RWPE1 (cell line): ENCODE data around the gene FBXO45.

Experiments used
- CTCF ChIA-PET: fragments of 350-600 bp; sonication (Branson Sonifier 250); formaldehyde crosslinking; extraction: SDS; loops from one replicate; lab custom pipeline; 2021; lab: Yijun Ruan, JAX
- POLR2A ChIA-PET: fragments of 400-600 bp; formaldehyde crosslinking; extraction: SDS; loops from one replicate; lab custom pipeline; 2020; ENCODE audit warnings: antibody characterized with exemption; ENCODE audit not compliant: low non-redundant PET; lab: Yijun Ruan, JAX
- DNase-seq: peaks from one replicate; pipeline ENCODE4 v3.0.0; 2012; ENCODE audit warnings: low spot score
- H3K27ac ChIP-seq: fragments of 450-650 bp; 2 replicates; pipeline ENCODE4 v1.5.1; 2017
- CTCF ChIP-seq: fragments of 450-650 bp; conservative IDR thresholded peaks from 2 replicates; pipeline ENCODE4 v1.5.1; 2017; ENCODE audit warnings: low read depth, mild to moderate bottlenecking

FBXO45 gene

GRCh38 chr3:196600359-196600758, 31.9 kb downstream of the FBXO45 start:
- no peak for TF ChIP-seq CTCF
- H3K27ac ChIP-seq, result no peak overlapping the region
- POLR2A ChIA-PET, result no interaction called here
- no peak for DNase-seq
- CTCF ChIA-PET, result interaction anchor here (0.6 kb wide), 1 partner anchor 73 kb away, joined by 5 read pairs; no protein-coding TSS in a partner anchor

DNA sequence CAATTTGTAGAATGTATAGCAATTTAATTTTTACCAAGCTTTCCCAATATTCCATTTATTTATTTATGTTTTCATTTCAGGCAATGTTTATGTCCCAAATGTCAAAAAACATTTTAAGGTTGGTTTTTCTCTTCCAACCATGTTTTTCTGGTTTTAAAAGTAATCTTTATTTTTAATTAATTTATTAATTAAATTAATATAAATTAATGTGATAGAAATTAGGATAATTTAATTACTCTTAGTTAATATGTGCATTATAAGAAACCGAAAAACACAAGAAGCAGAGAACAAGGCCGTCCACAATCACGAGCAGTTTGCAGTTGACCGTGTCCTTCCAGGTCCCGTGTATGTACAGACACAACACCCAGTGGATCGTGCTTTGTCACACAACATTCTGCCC, 34.2 kb downstream of the FBXO45 start:
- no peak for DNase-seq
- POLR2A ChIA-PET, result no interaction called here
- TF ChIP-seq CTCF, result no peak
- CTCF ChIA-PET, result no interaction called here
- H3K27ac ChIP-seq, result no peak overlapping the region

DNA sequence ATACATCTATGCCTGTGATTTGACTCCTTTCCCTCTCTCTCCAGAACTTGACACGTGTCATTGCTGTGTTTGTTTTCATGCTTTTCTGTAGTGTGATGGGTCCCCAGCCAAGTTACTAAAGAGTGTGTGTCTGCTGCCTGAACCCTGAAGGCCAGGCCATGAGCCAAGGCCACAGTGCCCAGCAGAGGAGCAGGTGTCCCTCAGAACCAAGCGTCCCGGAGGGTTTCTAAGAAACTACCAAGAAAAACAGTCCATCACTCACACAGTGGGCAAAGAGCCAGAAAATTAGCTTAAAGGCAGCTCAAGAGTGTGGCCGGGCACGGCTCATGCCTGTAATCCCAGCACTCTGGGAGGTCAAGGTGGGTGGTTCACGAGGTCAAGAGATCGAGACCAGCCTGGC, 35.2 kb downstream of the FBXO45 start:
- TF ChIP-seq CTCF, result no peak
- ChIA-PET CTCF (no interaction called here), POLR2A (no interaction called here)
- DNase-seq, result no peak
- no peak overlapping the region for H3K27ac ChIP-seq

DNA sequence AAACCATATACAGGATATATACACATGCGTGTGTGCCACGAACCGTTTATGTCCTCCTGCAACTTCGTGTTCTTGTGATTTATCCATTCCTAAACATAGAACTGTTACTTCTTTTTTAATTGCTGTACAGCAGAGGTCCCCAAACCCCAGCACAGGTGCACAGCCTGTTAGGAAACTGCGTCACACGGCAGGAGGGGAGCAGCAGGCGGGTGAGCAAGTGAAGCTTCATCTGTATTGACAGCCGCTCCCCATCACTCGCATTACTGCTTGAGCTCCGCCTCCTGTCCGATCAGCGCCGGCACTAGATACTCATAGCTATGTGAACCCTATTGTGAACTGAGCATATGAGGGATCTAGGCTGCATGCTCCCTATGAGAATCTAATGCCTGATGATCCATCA, 36.1 kb downstream of the FBXO45 start:
- DNase-seq, result no peak

DNA sequence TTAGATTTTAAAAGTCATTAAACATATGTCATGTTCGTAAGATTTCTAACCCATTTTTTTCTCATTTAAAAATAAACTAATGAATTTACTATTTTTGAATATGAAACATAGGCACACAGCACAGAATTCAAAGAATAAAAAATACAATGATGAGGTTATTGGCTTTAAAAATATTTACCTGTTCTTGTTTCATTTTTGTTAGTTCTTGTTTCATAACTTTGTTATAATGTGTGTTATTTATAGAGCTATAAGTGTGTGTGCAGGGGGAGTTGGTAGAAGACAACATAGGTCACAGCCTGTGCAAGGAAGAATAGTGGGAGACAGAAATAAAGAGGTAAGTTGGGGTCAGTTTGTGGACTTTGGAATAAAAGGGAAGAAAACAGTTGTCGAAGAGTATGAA, 40.2 kb downstream of the FBXO45 start:
- no peak for TF ChIP-seq CTCF
- POLR2A ChIA-PET, result no interaction called here
- CTCF ChIA-PET, result interaction anchor here (0.6 to 3.1 kb wide), 10 partner anchors 30 to 361 kb away, joined by 3 to 41 read pairs (median 4); no protein-coding TSS in a partner anchor
- no peak overlapping the region for H3K27ac ChIP-seq
- DNase-seq, result no peak

More for the DNA sequence above, 36.1 kb downstream of the FBXO45 start:
- CTCF ChIA-PET, result interaction anchor here (0.6 to 0.7 kb wide), 3 partner anchors 103 to 479 kb away, joined by 3 read pairs; no protein-coding TSS in a partner anchor
- TF ChIP-seq CTCF, result no peak
- POLR2A ChIA-PET, result no interaction called here
- no peak overlapping the region for H3K27ac ChIP-seq

DNA sequence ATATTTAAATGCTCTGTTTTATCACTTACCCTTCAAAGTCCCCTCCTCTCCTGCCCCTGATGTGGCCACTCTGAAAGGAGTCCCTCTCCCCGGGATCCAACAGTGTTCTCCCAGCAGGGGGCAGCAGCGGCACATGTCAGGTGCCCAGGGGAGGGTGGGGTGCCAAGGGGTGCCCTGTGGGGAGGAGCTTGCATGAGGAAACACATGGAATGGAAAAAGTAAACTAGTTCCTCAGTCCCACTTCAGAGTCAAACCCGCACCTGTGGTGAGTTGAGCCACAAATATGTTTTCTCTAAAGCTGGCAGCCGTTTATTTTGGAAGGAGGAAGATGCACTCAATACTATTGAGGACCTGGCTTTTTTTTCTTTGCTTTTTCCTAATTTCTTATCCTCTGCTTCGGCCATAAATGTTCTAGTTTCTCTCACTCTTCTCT, 40.9 kb downstream of the FBXO45 start:
- H3K27ac ChIP-seq, result no peak overlapping the region
- ChIA-PET CTCF (interaction anchor here (0.5 to 3.1 kb wide), 21 partner anchors 13 to 1094 kb away, joined by 3 to 41 read pairs (median 4); no protein-coding TSS in a partner anchor), POLR2A (no interaction called here)
- peak; percentile 96 for DNase-seq
- TF ChIP-seq CTCF, result peak; percentile 86
